Trophoblast cell (in vitro differentiated cells and primary cell): ENCODE measurements around the gene WDR74.
"Not testable (repeated sequence)": the region's sequence is repeated elsewhere in the genome, so short reads cannot be mapped to it uniquely, and the experiment has no call there.

Experiments
- DNase-seq, 2 donors: peaks; one replicate each; pipeline ENCODE4 v3.0.0-alpha.2; 2016
- H2AFZ ChIP-seq: 2 replicates; pipeline ENCODE4 v1.6.1; 2013; ENCODE audit warnings: low read length, moderate library complexity, mild to moderate bottlenecking; ENCODE audit not compliant: insufficient read depth, poor library complexity
- H2AK5ac ChIP-seq: 2 replicates; pipeline ENCODE4 v1.6.1; 2013; ENCODE audit warnings: mild to moderate bottlenecking, low read length
- H2BK120ac ChIP-seq: 2 replicates; pipeline ENCODE4 v1.6.1; 2013; ENCODE audit warnings: low read length, mild to moderate bottlenecking, moderate library complexity; ENCODE audit not compliant: insufficient read depth, poor library complexity
- H2BK12ac ChIP-seq: 2 replicates; pipeline ENCODE4 v1.6.1; 2013; ENCODE audit warnings: mild to moderate bottlenecking, low read length, moderate library complexity
- H2BK5ac ChIP-seq: 2 replicates; pipeline ENCODE4 v1.6.1; 2013; ENCODE audit warnings: low read length, low read depth, moderate library complexity, mild to moderate bottlenecking; ENCODE audit not compliant: poor library complexity
- H3K14ac ChIP-seq: 2 replicates; pipeline ENCODE4 v1.6.1; 2013; ENCODE audit warnings: mild to moderate bottlenecking, low read length
- H3K18ac ChIP-seq: 2 replicates; pipeline ENCODE4 v1.6.1; 2013; ENCODE audit warnings: mild to moderate bottlenecking, low read length
- H3K23ac ChIP-seq: 2 replicates; pipeline ENCODE4 v1.6.1; 2013; ENCODE audit warnings: low read length
- H3K27ac ChIP-seq: 2 replicates; pipeline ENCODE4 v1.5.1; 2013; ENCODE audit warnings: low read depth, mild to moderate bottlenecking, inconsistent platforms, low read length, moderate library complexity
- H3K27me3 ChIP-seq: 2 replicates; pipeline ENCODE4 v1.6.1; 2013; ENCODE audit warnings: inconsistent platforms, mild to moderate bottlenecking, low read length, moderate library complexity; ENCODE audit not compliant: insufficient read depth
- H3K36me3 ChIP-seq, 2 experiments: 1 replicate in 1 of 2; 2 replicates in 1 of 2; pipeline ENCODE4 v1.6.1; 2013; ENCODE audit warnings: low read length in 2 of 2, mild to moderate bottlenecking in 2 of 2, moderate library complexity in 1 of 2; ENCODE audit not compliant: insufficient read depth in 2 of 2, control insufficient read depth in 1 of 2
- H3K4ac ChIP-seq: 2 replicates; pipeline ENCODE4 v1.6.1; 2013; ENCODE audit warnings: low read depth, mild to moderate bottlenecking, low read length, moderate library complexity
- H3K4me1 ChIP-seq, 2 experiments: 1 replicate in 1 of 2; 2 replicates in 1 of 2; pipeline ENCODE4 v1.6.1; 2013; ENCODE audit warnings: low read length in 2 of 2, mild to moderate bottlenecking in 2 of 2, moderate library complexity in 1 of 2; ENCODE audit not compliant: insufficient read depth in 2 of 2, control insufficient read depth in 1 of 2
- H3K4me2 ChIP-seq: 2 replicates; pipeline ENCODE4 v1.6.1; 2013; ENCODE audit warnings: inconsistent platforms, mild to moderate bottlenecking, low read length, moderate library complexity
- H3K4me3 ChIP-seq: 2 replicates; pipeline ENCODE4 v1.5.1; 2013; ENCODE audit warnings: mild to moderate bottlenecking, low read depth, low read length, inconsistent platforms
- H3K79me1 ChIP-seq: one replicate; pipeline ENCODE4 v1.6.1; 2013; ENCODE audit warnings: low read length
- H3K79me2 ChIP-seq: 2 replicates; pipeline ENCODE4 v1.6.1; 2013; ENCODE audit warnings: low read length, mild to moderate bottlenecking; ENCODE audit not compliant: control insufficient read depth, insufficient read depth, poor library complexity
- H3K9ac ChIP-seq: 2 replicates; pipeline ENCODE4 v1.6.1; 2013; ENCODE audit warnings: mild to moderate bottlenecking, low read length
- H3K9me3 ChIP-seq: 2 replicates; pipeline ENCODE4 v1.6.1; 2013; ENCODE audit warnings: low read depth, mild to moderate bottlenecking, control low read depth, inconsistent platforms, low read length; ENCODE audit not compliant: insufficient read depth
- H4K12ac ChIP-seq: 2 replicates; pipeline ENCODE4 v1.6.1; 2013; ENCODE audit warnings: low read depth, mild to moderate bottlenecking, low read length, moderate library complexity
- H4K8ac ChIP-seq: 2 replicates; pipeline ENCODE4 v1.6.1; 2013; ENCODE audit warnings: low read depth, mild to moderate bottlenecking, low read length, moderate library complexity
- H4K91ac ChIP-seq: one replicate; pipeline ENCODE4 v1.6.1; 2013; ENCODE audit warnings: low read depth, mild to moderate bottlenecking, low read length, moderate library complexity
- WGBS: extraction: QIAGEN DNeasy Blood & Tissue Kit; methylation state at CpG from one replicate; pipeline ENCODE4 v1.1.7; 2013; ENCODE audit warnings: missing lambda C conversion rate; ENCODE audit not compliant: insufficient read length, insufficient coverage; ENCODE audit errors: extremely low coverage; 5-methylcytosine and 5-hydroxymethylcytosine counted together

WDR74 gene

DNA sequence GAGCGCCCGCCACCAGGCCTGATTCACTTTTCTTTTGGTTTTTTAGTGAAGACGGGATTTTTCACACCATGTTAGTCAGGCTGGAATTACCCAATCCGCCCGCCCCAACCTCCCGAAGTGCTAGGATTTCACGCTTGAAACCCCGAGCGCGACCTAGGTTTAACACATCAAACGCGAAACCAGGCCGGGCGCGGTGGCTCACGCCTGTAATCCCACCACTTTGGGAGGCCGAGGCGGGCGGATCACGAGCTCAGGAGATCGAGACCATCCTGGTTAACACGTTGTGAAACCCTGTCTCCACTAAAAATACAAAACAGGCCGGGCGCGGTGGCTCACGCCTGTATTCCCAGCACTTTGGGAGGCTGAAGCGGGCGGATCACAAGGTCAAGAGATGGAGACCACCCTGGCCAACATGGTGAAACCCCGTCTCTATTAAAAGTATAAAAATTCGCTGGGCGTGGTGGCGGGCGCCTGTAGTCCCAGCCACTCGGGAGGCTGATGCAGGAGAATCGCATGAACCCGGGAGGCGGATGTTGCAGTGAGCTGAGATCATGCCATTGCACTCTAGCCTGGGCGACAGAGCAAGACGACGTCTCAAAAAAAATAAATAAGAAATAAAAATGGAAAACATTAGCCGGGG lies 1.5 kb upstream of the WDR74 start:
- peak; percentile 96 to 97 for DNase-seq
- H3K4me1 ChIP-seq, H3K36me3 ChIP-seq, H2AK5ac ChIP-seq, H3K23ac ChIP-seq, H3K27me3 ChIP-seq, H3K9me3 ChIP-seq: not testable (repeated sequence)
- peaks cover 24% of the 10 kb centered on the region for H3K79me1 ChIP-seq
- H2BK120ac ChIP-seq = peak overlapping the region; percentile 38
- H3K4ac ChIP-seq = peak overlapping the region; percentile 47
- peak overlapping the region; percentile 93 for H4K91ac ChIP-seq
- H3K9ac ChIP-seq = peak overlapping the region; percentile 70
- H4K8ac ChIP-seq = peak overlapping the region; percentile 76
- peak overlapping the region; percentile 76 for H3K4me2 ChIP-seq
- H3K14ac ChIP-seq = peak overlapping the region; percentile 80
- H3K27ac ChIP-seq = peak overlapping the region; percentile 94
- peak overlapping the region; percentile 66 for H3K4me3 ChIP-seq
- peak overlapping the region; percentile 88 for H2AFZ ChIP-seq
- H3K18ac ChIP-seq = peak overlapping the region; percentile 92
- peak overlapping the region; percentile 75 for H2BK5ac ChIP-seq
- H2BK12ac ChIP-seq = peak overlapping the region; percentile 13
- peaks cover 11% of the 10 kb centered on the region for H3K79me2 ChIP-seq
- no CpG with 5 or more reads among the region's 41 CpGs for WGBS
- peak overlapping the region; percentile 82 for H4K12ac ChIP-seq

GRCh38 chr11:62835336-62835735 lies 4.1 kb downstream of the WDR74 start:
- Histone ChIP-seq H4K8ac (no peak overlapping the region), H3K9ac (no peak overlapping the region), H3K79me2 (peaks cover 20% of the 10 kb centered on the region), H3K27me3 (no peaks in the 10 kb centered on the region), H3K23ac (no peak overlapping the region), H4K91ac (no peak overlapping the region), H4K12ac (no peak overlapping the region), H3K14ac (no peak overlapping the region), H2BK120ac (no peak overlapping the region), H3K27ac (no peak overlapping the region), H2BK5ac (no peak overlapping the region), H3K36me3 (peaks cover 20 to 30% of the 10 kb centered on the region in 2 experiments), H3K4me2 (no peak overlapping the region), H3K4ac (no peak overlapping the region), H3K4me3 (no peak overlapping the region), H3K9me3 (peaks cover 3% of the 10 kb centered on the region), H3K79me1 (peaks cover 25% of the 10 kb centered on the region), H3K18ac (no peak overlapping the region), H2AK5ac (no peak overlapping the region), H3K4me1 (peaks cover 0 to 8% of the 10 kb centered on the region in 2 experiments), H2AFZ (no peak overlapping the region), H2BK12ac (no peak overlapping the region)
- no CpG with 5 or more reads among the region's 8 CpGs for WGBS
- DNase-seq = no peak

GRCh38 chr11:62832336-62833234 lies 6.8 kb downstream of the WDR74 start, which contains the start of gene TEX54:
Gene TEX54, minus strand, starts transcription at chr11:62832841.
- Histone ChIP-seq H2BK120ac (peak within 1 kb of the TSS; percentile 89), H3K4me1 (peaks cover 0 to 6% of the 10 kb centered on the region in 2 experiments), H2AFZ (peak within 1 kb of the TSS; percentile 77), H3K9me3 (peaks cover 3% of the 10 kb centered on the region), H3K18ac (peak within 1 kb of the TSS; percentile 69), H4K8ac (peak within 1 kb of the TSS; percentile 93), H3K36me3 (peaks cover 28 to 39% of the 10 kb centered on the region in 2 experiments), H3K14ac (peak within 1 kb of the TSS; percentile 78), H3K27me3 (no peaks in the 10 kb centered on the region), H3K79me2 (peaks cover 17% of the 10 kb centered on the region), H2BK12ac (no peak within 1 kb of the TSS), H3K9ac (peak within 1 kb of the TSS; percentile 93), H3K4ac (peak within 1 kb of the TSS; percentile 68), H3K4me3 (peak within 1 kb of the TSS; percentile 92), H4K12ac (peak within 1 kb of the TSS; percentile 50), H3K4me2 (peak within 1 kb of the TSS; percentile 81), H2BK5ac (peak within 1 kb of the TSS; percentile 98), H3K23ac (no peak within 1 kb of the TSS), H2AK5ac (peak within 1 kb of the TSS; percentile 43), H3K27ac (peak within 1 kb of the TSS; percentile 73), H3K79me1 (peaks cover 15% of the 10 kb centered on the region), H4K91ac (peak within 1 kb of the TSS; percentile 83)
- no CpG with 5 or more reads among the region's 40 CpGs for WGBS
- no peak for DNase-seq

- H3K4me3 ChIP-seq = peak within 1 kb of the TSS; percentile 92
- peak within 1 kb of the TSS; percentile 89 for H2BK120ac ChIP-seq
- peaks cover 17% of the 10 kb centered on the region for H3K79me2 ChIP-seq
- H4K91ac ChIP-seq = peak within 1 kb of the TSS; percentile 83
- peaks cover 34 to 48% of the 10 kb centered on the region in 2 experiments for H3K36me3 ChIP-seq
- H4K8ac ChIP-seq = peak within 1 kb of the TSS; percentile 93
- H3K9ac ChIP-seq = peak within 1 kb of the TSS; percentile 96
- no peaks in the 10 kb centered on the region for H3K27me3 ChIP-seq
- peaks cover 15% of the 10 kb centered on the region for H3K79me1 ChIP-seq
- H2AFZ ChIP-seq = peak within 1 kb of the TSS; percentile 77
- WGBS = no CpG with 5 or more reads among the region's 65 CpGs
- H3K9me3 ChIP-seq = peaks cover 3% of the 10 kb centered on the region
- peak within 1 kb of the TSS; percentile 43 for H2AK5ac ChIP-seq
- H4K12ac ChIP-seq = peak within 1 kb of the TSS; percentile 50
- peak within 1 kb of the TSS; percentile 84 for H3K4ac ChIP-seq
- H3K4me1 ChIP-seq = peaks cover 0 to 6% of the 10 kb centered on the region in 2 experiments
- H3K27ac ChIP-seq = peak within 1 kb of the TSS; percentile 79
- H3K4me2 ChIP-seq = peak within 1 kb of the TSS; percentile 81
- no peak within 1 kb of the TSS for H3K23ac ChIP-seq
- H3K14ac ChIP-seq = peak within 1 kb of the TSS; percentile 78
- H2BK12ac ChIP-seq = no peak within 1 kb of the TSS
- peak within 1 kb of the TSS; percentile 98 for H2BK5ac ChIP-seq
- peak; percentile 98 to 99 for DNase-seq
- H3K18ac ChIP-seq = peak within 1 kb of the TSS; percentile 69
Measured at GRCh38 chr11:62831520-62832335, 7.7 kb downstream of the WDR74 start, which contains the start of gene STX5. Gene STX5, minus strand, starts transcription at chr11:62832051. Its CDS starts 808 bp downstream, at chr11:62831243.
